Stomach (tissue), 4 donors: ENCODE measurements around the gene SP2.

Experiments
- CTCF ChIP-seq, 7 experiments: fragments of 450-650 bp in 4 of 7; fragments of 200-600 bp in 3 of 7; sonication (generic) in 3 of 7; IDR thresholded peaks; one replicate each; pipeline ENCODE4 v1.5.1; 2016 to 2019; ENCODE audit warnings: antibody characterized with exemption in 7 of 7, control low read depth in 2 of 7, mild to moderate bottlenecking in 1 of 7
- EP300 ChIP-seq: sonication (generic); formaldehyde crosslinking; IDR thresholded peaks from one replicate; pipeline ENCODE4 v1.6.1; 2017; ENCODE audit warnings: antibody characterized with exemption
- POLR2A ChIP-seq, 4 donors: fragments of 450-650 bp; IDR thresholded peaks; one replicate each; pipeline ENCODE4 v1.6.1; 2016; ENCODE audit warnings: antibody characterized with exemption in 4 of 4, control low read depth in 2 of 4, mild to moderate bottlenecking in 1 of 4, moderate library complexity in 1 of 4
- POLR2AphosphoS5 ChIP-seq, 3 donors: sonication (generic); formaldehyde crosslinking; IDR thresholded peaks; one replicate each; pipeline ENCODE4 v1.6.1; 2016; ENCODE audit warnings: antibody characterized with exemption in 3 of 3

- TF ChIP-seq CTCF (IDR thresholded peaks at IDR 0.05) (peak in 1 of 7 experiments; percentile 7), POLR2AphosphoS5 (IDR thresholded peaks at IDR 0.05) (no peak), POLR2A (IDR thresholded peaks at IDR 0.05) (no peak), EP300 (no peak)
Observed at GRCh38 chr17:47847341-47848197, 48.5 kb upstream of the SP2 start.
